NCI-H2081 treated with DMSO at 0.1 percent for 48 hours (cell line): Measurements from ENCODE around the gene ATOX1.
"Not testable (repeated sequence)": the region's sequence is repeated elsewhere in the genome, so short reads cannot be mapped to it uniquely, and the experiment has no call there.

Experiments
- DNase-seq: peaks from one replicate; lab custom pipeline; 2025; lab: John Stamatoyannopoulos, UW

Gene ATOX1

GRCh38 chr5:151758430-151759241 is at the start of gene ATOX1:
Gene ATOX1, minus strand, starts transcription at chr5:151758631. Its CDS starts 80 bp downstream, at chr5:151758551.
- DNase-seq: no peak

- no peak for DNase-seq
Observed at GRCh38 chr5:151805414-151806223, 47.2 kb upstream of the ATOX1 start.

GRCh38 chr5:151800532-151800931 is 42.1 kb upstream of the ATOX1 start:
- no peak for DNase-seq

GRCh38 chr5:151799407-151799806 is 41.0 kb upstream of the ATOX1 start:
- no peak for DNase-seq

- no peak for DNase-seq
Observed at GRCh38 chr5:151798674-151799073, 40.2 kb upstream of the ATOX1 start.

- no peak for DNase-seq
Observed at GRCh38 chr5:151795426-151795825, 37.0 kb upstream of the ATOX1 start.

GRCh38 chr5:151793358-151793757 is 34.9 kb upstream of the ATOX1 start:
- no peak for DNase-seq

- DNase-seq: no peak
Observed at GRCh38 chr5:151787817-151788216, 29.4 kb upstream of the ATOX1 start.

- no peak for DNase-seq
Observed at GRCh38 chr5:151786468-151786867, 28.0 kb upstream of the ATOX1 start.

- no peak for DNase-seq
Observed at GRCh38 chr5:151784141-151784540, 25.7 kb upstream of the ATOX1 start.

GRCh38 chr5:151783664-151784063 is 25.2 kb upstream of the ATOX1 start:
- DNase-seq: not testable (repeated sequence)

GRCh38 chr5:151781201-151781600 is 22.8 kb upstream of the ATOX1 start:
- no peak for DNase-seq

GRCh38 chr5:151780348-151780747 is 21.9 kb upstream of the ATOX1 start:
- no peak for DNase-seq

- no peak for DNase-seq
Observed at GRCh38 chr5:151779531-151780125, 21.2 kb upstream of the ATOX1 start.

- DNase-seq: no peak
Observed at GRCh38 chr5:151775025-151775606, 16.7 kb upstream of the ATOX1 start.

- no peak for DNase-seq
Observed at GRCh38 chr5:151773951-151774350, 15.5 kb upstream of the ATOX1 start.

GRCh38 chr5:151772846-151773561 is 14.6 kb upstream of the ATOX1 start:
- DNase-seq: no peak

GRCh38 chr5:151772029-151772845 is 13.8 kb upstream of the ATOX1 start:
- DNase-seq: no peak

- peak; percentile 97 for DNase-seq
Observed at GRCh38 chr5:151771259-151772028, 13.0 kb upstream of the ATOX1 start, which contains the start of gene G3BP1. Gene G3BP1, plus strand, starts transcription at chr5:151771954. Its CDS starts 14,667 bp downstream, at chr5:151786621.
